ENCODE measurements around the gene CRB1.
"Not testable (repeated sequence)": the region's sequence is repeated elsewhere in the genome, so short reads cannot be mapped to it uniquely, and the experiment has no call there.

Gene CRB1

DNA sequence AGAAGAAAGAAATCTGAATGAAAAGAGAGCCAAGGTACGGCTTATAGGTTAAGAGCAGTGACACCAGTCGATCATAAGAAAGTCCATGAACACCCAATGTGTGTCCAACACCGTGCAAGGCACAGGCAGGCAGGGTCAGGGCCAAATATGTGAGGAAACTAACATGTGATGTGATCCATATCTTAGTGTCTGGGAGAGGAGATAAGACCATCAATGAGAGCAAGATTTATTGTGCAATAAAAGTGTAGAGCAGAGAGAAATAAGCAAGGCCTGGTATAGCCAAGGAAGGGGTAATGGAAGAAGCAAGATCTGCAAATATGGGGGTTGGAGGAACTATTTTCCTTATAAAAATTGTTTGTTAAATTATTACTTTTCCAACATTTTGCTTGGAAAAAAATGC is 198.8 kb downstream of the CRB1 start:
- no peak for DNase-seq

DNA sequence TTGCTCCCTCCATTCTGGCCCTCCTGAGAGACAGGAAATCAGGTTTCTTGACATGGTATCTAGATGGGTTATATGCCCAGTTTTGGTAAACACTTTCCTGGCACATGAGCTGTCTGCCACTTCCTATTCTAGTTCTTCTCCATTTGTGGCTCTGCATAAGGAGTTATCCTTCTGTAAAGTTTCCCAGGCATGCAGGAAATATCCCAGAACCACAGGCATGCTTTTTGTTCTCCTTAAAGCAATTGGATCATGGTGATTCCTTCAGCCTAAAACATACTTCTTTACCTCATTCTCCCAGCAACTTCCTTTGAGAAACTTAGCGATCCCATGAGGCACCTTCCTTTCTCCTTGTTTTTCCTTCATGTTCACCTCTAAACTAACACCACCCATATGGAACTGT is 199.8 kb downstream of the CRB1 start:
- no peak for DNase-seq

DNA sequence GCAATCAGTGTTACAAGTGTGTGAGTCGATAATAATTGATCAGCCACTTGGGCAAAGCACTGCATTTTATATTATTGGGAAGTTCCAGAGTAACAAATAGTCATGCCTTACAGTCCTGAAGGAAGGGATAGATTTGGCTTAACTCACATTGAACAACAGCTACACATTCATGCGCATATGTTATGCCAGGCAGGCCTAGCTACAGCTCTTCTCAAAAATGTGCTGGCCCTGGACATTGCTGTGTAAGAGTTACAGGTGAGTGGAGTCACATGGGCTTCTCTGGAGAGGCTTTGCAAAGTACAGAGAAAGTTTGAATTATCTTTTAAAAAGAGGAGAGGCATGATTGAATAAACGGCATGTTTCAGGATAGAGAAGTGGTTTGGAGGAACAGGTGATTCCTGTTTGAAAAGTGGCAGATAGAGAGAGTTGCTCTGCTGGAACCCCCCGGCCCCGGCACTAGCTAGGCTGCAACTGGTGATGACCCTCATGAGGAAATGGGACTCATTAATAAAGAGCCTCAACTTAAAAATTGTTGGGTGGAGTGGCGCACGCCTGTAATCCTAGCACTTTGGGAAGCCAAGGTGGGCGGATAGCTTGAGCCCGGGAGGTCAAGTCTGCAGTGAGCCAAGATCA is 200.6 kb downstream of the CRB1 start:
- DNase-seq, result no peak

DNA sequence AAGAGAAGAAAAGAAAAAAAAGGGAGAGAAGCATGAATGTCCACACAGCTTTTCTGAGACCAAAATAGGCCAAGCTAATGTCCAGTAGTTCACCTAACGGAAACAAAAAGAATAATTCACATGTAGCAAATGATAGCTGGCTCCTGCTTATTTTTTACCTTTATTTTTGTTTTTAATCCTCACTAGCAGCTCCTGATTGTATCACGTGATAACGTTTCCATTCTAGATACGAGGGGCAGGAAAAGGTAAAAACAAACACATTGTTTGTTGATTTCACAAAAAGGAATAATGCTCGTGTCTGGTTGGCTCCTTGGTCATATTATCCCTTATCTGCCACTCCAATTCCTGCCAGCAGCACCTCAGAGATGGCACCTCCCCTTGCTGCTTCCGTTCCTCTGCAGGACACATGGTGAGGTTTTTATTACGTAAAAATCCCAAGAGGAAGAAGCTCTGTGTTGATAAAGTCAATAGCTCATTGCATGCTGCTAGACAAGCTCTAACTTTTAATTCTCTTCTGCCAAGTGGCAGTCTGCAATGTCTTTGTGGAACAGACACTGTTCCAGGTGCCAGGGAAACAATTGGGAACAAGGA is 201.7 kb downstream of the CRB1 start:
- no peak for DNase-seq

DNA sequence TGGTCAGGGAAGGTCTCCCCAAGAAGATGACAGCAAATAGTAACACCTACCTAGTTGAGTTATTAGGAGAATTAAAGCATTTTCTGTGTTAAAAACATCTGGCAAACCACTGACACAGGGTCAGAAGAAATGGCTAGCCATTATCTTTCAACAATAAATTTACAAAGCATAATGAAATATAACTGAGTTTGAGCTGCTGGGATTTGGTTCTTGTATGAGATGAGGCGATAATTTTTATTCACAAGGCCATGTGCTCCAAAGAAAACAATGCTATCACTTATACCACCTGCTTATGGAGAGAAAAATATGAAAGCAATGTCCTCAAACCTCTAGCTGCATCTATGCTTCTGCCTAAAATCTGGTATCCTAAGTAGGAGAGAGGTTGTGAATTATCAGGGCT is 202.3 kb downstream of the CRB1 start:
- no peak for DNase-seq

DNA sequence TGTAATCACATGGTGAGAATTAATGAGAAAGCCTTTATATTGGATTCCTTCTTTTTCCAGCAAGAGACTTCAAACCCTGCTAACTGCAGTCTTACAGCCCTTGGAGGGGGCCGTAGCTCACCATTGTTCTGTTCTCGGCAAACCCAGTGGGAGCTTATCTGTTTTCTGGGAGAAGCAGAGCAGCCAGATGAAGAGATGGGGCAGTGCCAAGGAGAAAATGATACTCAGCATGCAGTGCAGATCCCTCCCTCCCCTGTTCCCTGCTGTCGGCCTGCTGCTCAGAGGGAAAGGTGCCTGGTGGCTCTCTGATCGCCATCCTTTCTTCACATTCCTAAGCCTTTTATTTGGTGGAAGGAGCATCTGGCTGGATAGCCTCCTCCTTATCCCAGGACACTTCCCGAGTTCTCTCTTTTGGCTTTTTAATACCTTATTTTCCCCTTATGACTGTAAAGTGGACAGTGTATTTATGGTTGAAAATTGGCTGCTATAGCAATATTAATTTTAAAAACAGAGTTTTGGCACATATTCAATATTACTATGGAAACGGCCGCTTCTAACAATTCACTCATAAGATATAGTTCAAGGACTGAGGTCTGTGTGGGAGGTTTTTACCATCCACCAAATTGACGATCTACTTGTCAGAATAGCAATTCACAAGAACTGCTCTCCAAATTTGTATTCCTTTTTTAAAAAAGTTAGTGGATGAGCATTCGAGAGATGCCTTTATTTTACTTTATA is 203.4 kb downstream of the CRB1 start:
- DNase-seq, result peak; percentile 59

DNA sequence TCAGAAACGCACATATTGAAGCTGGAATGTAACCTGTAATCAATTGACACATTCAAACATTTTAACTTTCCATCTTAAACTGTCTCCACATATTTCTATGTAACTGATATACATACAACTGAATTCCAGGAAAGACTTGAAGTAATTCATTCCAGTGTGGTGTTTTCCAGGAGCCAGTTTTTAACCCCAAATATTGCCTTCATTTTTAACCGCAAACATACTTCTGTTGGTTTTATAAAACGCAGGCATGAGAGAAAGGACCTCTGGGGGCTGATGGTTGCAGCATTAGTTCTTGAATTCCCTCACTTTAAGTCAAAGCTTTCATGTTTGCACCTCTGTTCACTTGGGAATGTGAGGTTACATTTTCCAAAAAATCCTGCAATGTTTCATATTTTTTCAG is 204.1 kb downstream of the CRB1 start:
- no peak for DNase-seq

DNA sequence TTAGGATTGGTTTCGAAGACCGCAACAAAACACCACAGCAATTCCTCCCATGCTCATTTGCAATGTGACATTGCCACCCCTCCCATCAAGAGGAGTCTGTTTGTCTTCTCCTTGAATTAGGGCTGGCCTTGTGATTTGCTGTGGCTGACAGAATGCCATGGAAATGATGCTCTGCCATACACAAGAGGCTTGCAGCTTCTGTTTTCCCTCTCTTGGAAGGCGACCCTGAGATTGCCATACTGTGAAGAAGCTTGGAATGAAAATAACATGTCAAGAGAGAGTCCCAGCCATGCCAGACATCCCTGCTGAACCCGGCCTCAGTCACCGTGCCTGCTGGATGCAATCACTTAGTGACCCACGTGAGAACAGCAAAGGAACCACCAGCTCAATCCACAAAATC is 212.4 kb downstream of the CRB1 start:
- DNase-seq, result no peak

DNA sequence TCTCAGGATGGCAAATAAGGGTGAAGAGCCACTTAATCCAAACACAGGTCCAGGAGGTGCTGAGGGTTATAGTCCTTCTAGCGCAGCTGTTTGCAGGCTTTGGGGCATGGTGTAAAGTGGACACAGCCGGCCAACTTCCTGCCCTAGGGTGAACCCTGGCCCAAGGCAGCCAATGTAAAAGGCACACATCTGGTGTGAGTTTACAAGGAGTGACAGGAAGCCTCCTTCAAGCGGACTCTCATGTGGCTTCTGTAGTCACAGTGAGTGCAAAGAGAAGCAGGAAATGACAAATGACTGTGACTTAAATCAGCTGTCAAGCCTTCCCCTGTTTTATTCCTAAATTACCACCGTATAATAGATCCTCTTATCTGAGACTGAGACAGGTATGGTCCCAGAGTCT is 213.0 kb downstream of the CRB1 start:
- DNase-seq, result no peak

DNA sequence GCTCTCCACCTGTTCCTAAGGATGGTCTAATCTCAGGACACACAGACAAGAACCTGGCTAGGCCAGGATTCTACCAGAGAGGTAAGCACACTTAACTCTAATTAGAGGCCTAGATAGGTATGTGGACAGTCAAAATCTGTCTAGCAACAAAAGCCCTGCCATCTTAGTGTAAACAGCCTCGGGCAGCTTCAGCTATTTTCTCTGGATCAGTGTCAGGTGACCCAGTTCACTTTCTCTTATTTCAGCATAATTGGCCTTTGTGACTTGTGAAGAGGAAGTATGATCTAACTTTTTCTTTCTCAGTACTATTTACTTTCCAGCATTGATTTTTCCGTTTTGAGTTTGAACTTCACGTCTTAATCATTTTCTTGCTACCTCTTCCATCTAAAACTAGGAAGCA is 217.7 kb downstream of the CRB1 start:
- DNase-seq, result no peak

DNA sequence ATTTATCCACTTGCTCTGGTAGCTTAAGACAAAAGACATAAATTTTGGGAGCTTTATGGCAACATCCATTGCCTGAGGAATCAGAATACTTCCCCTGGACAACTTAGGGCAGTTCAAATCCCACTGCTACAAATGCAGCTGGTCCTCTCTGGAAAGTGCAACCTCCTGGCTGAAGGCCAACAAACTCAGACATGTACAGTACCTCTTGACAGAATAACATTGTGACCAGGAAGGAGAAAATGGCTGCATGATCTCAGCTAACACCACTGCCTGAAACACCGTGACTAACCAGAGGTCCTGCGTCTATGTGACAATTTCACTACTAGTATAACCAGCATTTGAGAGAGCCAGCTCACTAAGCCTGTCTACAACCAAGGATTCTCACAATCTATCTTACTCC is 218.9 kb downstream of the CRB1 start:
- no peak for DNase-seq

DNA sequence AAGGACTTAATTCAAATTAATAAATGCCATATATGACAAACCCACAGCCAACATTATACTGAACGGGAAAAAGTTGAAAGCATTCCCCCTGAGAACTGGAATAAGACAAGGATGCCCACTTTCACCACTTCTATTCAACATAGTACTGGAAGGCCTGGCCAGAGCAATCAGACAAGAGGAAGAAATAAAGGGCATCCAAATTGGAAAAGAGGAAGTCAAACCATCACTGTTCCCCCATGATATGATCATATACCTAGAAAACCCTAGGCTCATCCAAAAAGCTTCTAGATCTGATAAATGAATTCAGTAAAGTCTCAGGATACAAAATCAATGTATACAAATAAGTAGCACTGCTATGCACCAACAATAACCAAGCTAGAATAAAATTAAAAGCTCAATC is 223.5 kb downstream of the CRB1 start:
- not testable (repeated sequence) for DNase-seq

DNA sequence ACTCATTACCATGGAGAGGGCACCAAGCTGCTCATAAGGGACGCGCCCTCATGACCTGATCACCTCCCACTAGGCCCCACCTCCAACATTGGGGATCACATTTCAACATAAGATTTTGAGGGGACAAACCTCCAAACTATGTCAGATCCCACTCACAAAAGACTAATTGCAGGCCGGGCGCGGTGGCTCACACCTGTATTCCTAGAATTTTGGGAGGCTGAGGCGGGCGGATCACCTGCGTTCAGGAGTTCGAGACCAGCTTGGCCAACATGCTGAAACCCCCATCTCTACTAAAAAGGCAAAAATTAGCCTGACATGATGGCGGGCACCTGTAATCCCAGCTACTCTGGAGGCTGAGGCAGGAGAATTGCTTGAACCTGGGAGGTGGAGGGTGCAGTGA is 228.7 kb downstream of the CRB1 start:
- no peak for DNase-seq

DNA sequence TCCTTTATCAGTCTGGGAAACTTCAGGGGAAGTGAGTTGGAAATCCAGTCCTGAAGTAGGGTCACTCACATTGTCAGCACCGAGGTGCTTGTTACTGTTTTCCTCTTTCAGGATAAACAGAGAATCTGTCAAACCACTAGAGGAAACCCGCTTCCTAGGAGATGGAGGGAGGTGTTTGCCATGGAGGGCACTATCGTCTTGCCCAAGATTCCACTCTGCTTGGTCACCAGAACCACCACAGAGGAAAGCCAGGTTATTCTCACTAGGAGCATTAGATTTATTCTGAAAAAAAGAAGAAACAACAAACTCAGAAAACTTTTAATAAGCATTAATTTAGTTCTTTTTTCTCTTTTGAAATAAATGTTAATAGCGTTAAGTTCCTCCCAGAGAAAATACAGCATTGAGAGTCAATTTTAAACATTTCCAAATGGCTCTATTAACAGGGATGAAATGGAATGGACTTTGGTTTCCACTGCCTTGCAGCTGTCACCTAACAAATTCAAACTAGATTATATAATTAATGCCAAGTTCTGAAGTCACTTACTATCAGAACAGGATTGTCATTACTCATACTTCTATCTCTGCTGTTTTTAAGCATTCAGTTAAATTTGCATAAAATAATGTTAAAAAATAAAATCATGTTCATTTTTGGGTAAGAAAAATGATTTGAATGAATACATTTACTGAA is 242.8 kb downstream of the CRB1 start:
- no peak for DNase-seq

DNA sequence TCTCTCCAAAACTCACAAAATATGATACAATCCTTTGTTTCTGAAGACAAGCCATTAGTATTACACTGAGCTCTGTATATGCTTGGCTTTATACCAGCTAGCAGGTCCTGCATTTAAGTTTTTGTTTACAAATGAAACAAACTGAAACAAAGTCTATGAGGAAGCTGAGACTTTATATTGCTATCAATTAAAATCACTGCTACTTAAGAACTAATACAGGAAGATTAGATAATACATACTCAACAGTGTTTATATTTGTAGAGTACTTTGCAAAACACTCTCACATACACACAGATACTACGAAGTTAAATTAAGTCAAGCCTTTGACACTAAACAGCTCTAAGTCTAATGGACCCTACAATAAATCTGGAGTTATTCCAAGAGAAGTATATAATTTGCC is 247.4 kb downstream of the CRB1 start:
- DNase-seq, result no peak

DNA sequence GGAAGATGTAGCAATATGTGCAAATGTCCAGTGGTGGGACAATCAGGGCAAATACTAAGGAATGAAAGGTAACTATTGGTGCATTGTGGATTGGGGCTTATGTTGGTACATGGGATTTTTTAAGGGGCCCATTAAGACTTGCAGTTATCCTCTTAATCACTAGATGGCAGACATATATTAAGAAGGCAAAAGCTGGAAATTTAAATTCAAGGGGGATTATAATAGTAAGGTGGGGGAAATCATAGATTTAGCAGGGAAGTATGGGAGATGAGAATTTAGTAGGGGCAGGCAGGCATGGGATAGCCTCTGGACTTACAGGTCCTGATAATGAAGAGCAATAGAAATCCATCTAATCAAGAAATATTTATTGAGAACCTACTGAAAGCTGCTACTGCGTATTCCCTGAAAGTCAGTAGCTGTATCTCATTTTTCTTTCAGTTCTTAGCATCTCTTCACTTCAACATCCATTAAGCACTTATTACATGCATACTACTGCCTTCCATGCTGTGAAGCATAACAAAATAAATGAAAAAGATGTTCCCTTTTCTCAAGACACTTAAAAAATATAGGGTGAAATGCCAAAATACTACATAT is 251.8 kb downstream of the CRB1 start:
- no peak for DNase-seq

DNA sequence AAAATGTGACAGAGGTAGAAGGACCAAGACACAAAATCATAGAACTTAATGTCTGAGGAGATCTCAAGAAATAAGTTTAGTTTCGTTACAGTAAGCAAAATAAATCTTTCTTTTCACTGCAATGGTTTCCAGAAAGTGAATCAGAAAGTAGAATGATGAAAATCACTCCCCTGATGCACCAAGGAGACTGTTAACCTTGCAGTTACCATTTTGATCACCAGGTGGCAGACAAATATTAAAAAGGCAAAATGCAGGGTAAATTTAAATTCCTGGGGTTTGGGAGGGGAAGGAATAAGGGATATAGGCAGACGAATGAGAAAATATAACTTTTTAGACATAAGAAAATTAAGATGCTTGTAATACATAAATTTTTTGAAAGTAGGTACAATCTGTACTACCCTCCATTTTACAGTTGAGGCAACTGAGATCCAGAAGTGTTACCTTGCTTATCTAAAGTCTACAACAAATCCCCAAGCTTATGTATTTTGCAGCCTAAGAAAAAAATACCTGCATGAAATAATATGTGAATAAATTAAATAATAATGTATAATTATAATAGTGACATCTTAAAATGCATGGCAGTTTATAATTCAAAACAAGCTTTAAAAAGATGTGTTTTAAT is 253.2 kb downstream of the CRB1 start:
- DNase-seq, result no peak

DNA sequence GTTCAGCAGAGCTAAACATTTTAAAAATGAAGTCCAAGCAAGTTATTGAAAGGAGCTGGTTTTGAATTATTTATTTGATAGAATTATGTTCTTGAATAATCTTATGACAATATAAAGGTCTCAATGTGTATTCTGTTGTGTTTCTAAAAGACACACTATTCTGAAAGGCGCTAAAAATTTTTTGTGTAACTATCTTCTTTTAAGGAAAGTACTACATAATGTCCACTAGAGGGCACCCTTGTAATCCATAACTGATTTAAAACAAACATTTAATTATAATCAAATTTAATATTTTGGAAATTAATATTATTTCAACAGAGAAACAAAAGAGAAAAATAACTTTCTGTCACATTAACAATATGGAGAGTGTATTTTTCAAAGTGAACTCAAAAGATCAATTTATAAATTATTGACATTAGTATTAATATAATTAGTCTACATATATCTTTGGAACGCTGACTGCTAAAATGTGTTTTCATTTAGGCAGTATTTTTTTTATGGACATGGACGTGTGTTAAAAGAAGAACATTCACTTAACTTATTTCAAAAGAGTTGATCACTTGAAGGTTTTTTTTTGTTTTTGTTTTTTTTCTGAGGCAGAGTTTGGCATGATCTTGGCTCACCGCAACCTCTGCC is 258.8 kb downstream of the CRB1 start:
- DNase-seq, result no peak
